GM11168 (cell line): ENCODE measurements around the gene UNC45B.

Experiments used
- in situ Hi-C: fragments of 300-500 bp; cut with MboI; formaldehyde crosslinking; loops from one replicate; pipeline ENCODE4 v1.12.0; 2022; ENCODE audit warnings: low sequenced_read_pairs; ENCODE audit not compliant: unreplicated experiment

The UNC45B gene

GRCh38 chr17:35147375-35147905, at the start of gene UNC45B:
TSS of gene UNC45B (plus strand) at chr17:35147817. CDS start at chr17:35148264, 447 bp downstream.
- in situ Hi-C loops, result no loop called here

GRCh38 chr17:35099908-35100307, 47.7 kb upstream of the UNC45B start:
- in situ Hi-C loops, result loop anchor here (10.0 to 25.0 kb wide), 3 partner anchors 115 to 663 kb away; partner anchors contain the start of gene LIG3

- in situ Hi-C loops, result loop anchor here (25.0 kb wide), 2 partner anchors 564 to 664 kb away; no protein-coding TSS in a partner anchor
These were observed 46.6 kb upstream of the UNC45B start for GRCh38 chr17:35101036-35101435.

- in situ Hi-C loops, result loop anchor here (25.0 kb wide), 2 partner anchors 564 to 664 kb away; no protein-coding TSS in a partner anchor
These were observed 45.9 kb upstream of the UNC45B start for GRCh38 chr17:35101725-35102124.

- in situ Hi-C loops, result loop anchor here (25.0 kb wide), 2 partner anchors 566 to 666 kb away; no protein-coding TSS in a partner anchor
These were observed 44.3 kb upstream of the UNC45B start for GRCh38 chr17:35103271-35103670.

GRCh38 chr17:35104844-35105450, 42.7 kb upstream of the UNC45B start:
- in situ Hi-C loops, result loop anchor here (25.0 kb wide), 2 partner anchors 568 to 668 kb away; no protein-coding TSS in a partner anchor

- in situ Hi-C loops, result loop anchor here (25.0 kb wide), 2 partner anchors 573 to 673 kb away; no protein-coding TSS in a partner anchor
These were observed 36.8 kb upstream of the UNC45B start for GRCh38 chr17:35110791-35111190.

GRCh38 chr17:35116845-35117244, 30.8 kb upstream of the UNC45B start:
- in situ Hi-C loops, result loop anchor here (25.0 kb wide), 2 partner anchors 580 to 680 kb away; no protein-coding TSS in a partner anchor

GRCh38 chr17:35117984-35118383, 29.6 kb upstream of the UNC45B start:
- in situ Hi-C loops, result loop anchor here (25.0 kb wide), 2 partner anchors 581 to 681 kb away; no protein-coding TSS in a partner anchor

- in situ Hi-C loops, result loop anchor here (25.0 kb wide), 2 partner anchors 582 to 682 kb away; no protein-coding TSS in a partner anchor
These were observed 28.0 kb upstream of the UNC45B start, which contains the start of gene RAD51D for GRCh38 chr17:35119370-35120165. TSS of gene RAD51D (minus strand) at chr17:35119860. CDS start at chr17:35119613, 247 bp downstream.

GRCh38 chr17:35121315-35121714, 26.3 kb upstream of the UNC45B start, which contains the start of gene FNDC8:
TSS of gene FNDC8 (plus strand) at chr17:35121615. CDS start at chr17:35121694, 79 bp downstream.
- in situ Hi-C loops, result loop anchor here (25.0 kb wide), 2 partner anchors 584 to 684 kb away; no protein-coding TSS in a partner anchor

GRCh38 chr17:35127751-35128514, 19.7 kb upstream of the UNC45B start:
- in situ Hi-C loops, result no loop called here

- in situ Hi-C loops, result no loop called here
These were observed 18.3 kb upstream of the UNC45B start for GRCh38 chr17:35129154-35129972.

- in situ Hi-C loops, result no loop called here
These were observed 17.7 kb upstream of the UNC45B start for GRCh38 chr17:35129973-35130351.

- in situ Hi-C loops, result no loop called here
These were observed 17.2 kb upstream of the UNC45B start for GRCh38 chr17:35130392-35130791.

- in situ Hi-C loops, result no loop called here
These were observed 15.5 kb upstream of the UNC45B start for GRCh38 chr17:35132099-35132498.

- in situ Hi-C loops, result no loop called here
These were observed 14.6 kb upstream of the UNC45B start for GRCh38 chr17:35132816-35133550.

GRCh38 chr17:35135322-35135721, 12.3 kb upstream of the UNC45B start:
- in situ Hi-C loops, result no loop called here
